Esophagus muscularis mucosa (tissue), 4 donors: ENCODE data around the gene PTPRN2.

ENCODE experiments used
- CTCF ChIP-seq, 3 experiments: fragments of 200-600 bp in 2 of 3; fragments of 450-650 bp in 1 of 3; sonication (generic) in 2 of 3; IDR thresholded peaks; one replicate each; pipeline ENCODE4 v1.5.1; 2017 to 2019; ENCODE audit warnings: antibody characterized with exemption in 3 of 3, mild to moderate bottlenecking in 2 of 3, moderate library complexity in 1 of 3
- EP300 ChIP-seq: sonication (generic); formaldehyde crosslinking; IDR thresholded peaks from one replicate; pipeline ENCODE4 v1.6.1; 2017; ENCODE audit warnings: antibody characterized with exemption
- POLR2A ChIP-seq: fragments of 450-650 bp; IDR thresholded peaks from one replicate; pipeline ENCODE4 v1.6.1; 2017; ENCODE audit warnings: antibody characterized with exemption, moderate library complexity, mild to moderate bottlenecking, low read depth
- POLR2AphosphoS5 ChIP-seq, 2 donors: sonication (generic); formaldehyde crosslinking; IDR thresholded peaks; one replicate each; pipeline ENCODE4 v1.6.1; 2017; ENCODE audit warnings: antibody characterized with exemption in 2 of 2

GRCh38 chr7:157638563-157638962 lies 949.1 kb downstream of the PTPRN2 start:
- no peak for TF ChIP-seq CTCF (IDR thresholded peaks at IDR 0.05)
- TF ChIP-seq POLR2A, result no peak
- no peak for TF ChIP-seq POLR2AphosphoS5 (IDR thresholded peaks at IDR 0.05)
- TF ChIP-seq EP300, result no peak
